Neural progenitor cell (in vitro differentiated cells): ENCODE results near the gene TCF4. TPM values are rescaled to one million over a fixed set of nuclear protein-coding genes. Genes with fewer than 3 reads are reported as not detected.

Experiments
- DNase-seq: peaks from one replicate; pipeline ENCODE4 v3.0.0-alpha.2; 2016; ENCODE audit warnings: low spot score
- H2AFZ ChIP-seq: fragments of 200-600 bp; sonication (generic); replicated peaks from 2 replicates; pipeline ENCODE4 v1.6.1; 2016; ENCODE audit warnings: antibody characterized with exemption
- H3F3A ChIP-seq: fragments of 200-600 bp; sonication (generic); 2 replicates; pipeline ENCODE4 v1.6.1; 2016; ENCODE audit warnings: antibody characterized with exemption, low read depth
- H3K27ac ChIP-seq: fragments of 200-600 bp; sonication (generic); 2 replicates; pipeline ENCODE4 v1.5.1; 2016; ENCODE audit warnings: mild to moderate bottlenecking
- H3K27me3 ChIP-seq: fragments of 200-600 bp; sonication (generic); 2 replicates; pipeline ENCODE4 v1.6.1; 2016; ENCODE audit warnings: mild to moderate bottlenecking, moderate library complexity
- H3K36me3 ChIP-seq: fragments of 200-600 bp; sonication (generic); 2 replicates; pipeline ENCODE4 v1.5.1; 2016
- H3K4me1 ChIP-seq: fragments of 200-600 bp; sonication (generic); 2 replicates; pipeline ENCODE4 v1.6.1; 2016; ENCODE audit warnings: mixed run types
- H3K4me2 ChIP-seq: fragments of 200-600 bp; sonication (generic); 2 replicates; pipeline ENCODE4 v1.6.1; 2016
- H3K4me3 ChIP-seq: fragments of 200-600 bp; sonication (generic); 2 replicates; pipeline ENCODE4 v1.5.1; 2016
- H3K79me2 ChIP-seq: fragments of 200-600 bp; sonication (generic); 2 replicates; pipeline ENCODE4 v1.6.1; 2016; ENCODE audit warnings: low read depth
- H3K9ac ChIP-seq: fragments of 200-600 bp; sonication (generic); 2 replicates; pipeline ENCODE4 v1.6.1; 2016
- H3K9me3 ChIP-seq: fragments of 200-600 bp; sonication (generic); 2 replicates; pipeline ENCODE4 v1.5.1; 2016; ENCODE audit warnings: low read depth
- H4K20me1 ChIP-seq: fragments of 200-600 bp; sonication (generic); 2 replicates; pipeline ENCODE4 v1.6.1; 2016; ENCODE audit warnings: low read depth
- H3K27ac Mint-ChIP-seq: 3 replicates; pipeline ENCODE4 v1.8.0; 2021; ENCODE audit warnings: mixed read lengths
- H3K27me3 Mint-ChIP-seq: 2 replicates; pipeline ENCODE4 v1.8.0; 2022; ENCODE audit warnings: low read depth, mild to moderate bottlenecking, inconsistent platforms, moderate library complexity, mixed read lengths; ENCODE audit not compliant: insufficient read depth
- H3K36me3 Mint-ChIP-seq: 3 replicates; pipeline ENCODE4 v1.8.0; 2021; ENCODE audit warnings: mixed read lengths
- H3K4me1 Mint-ChIP-seq: 3 replicates; pipeline ENCODE4 v1.8.0; 2021; ENCODE audit warnings: mixed read lengths
- H3K4me3 Mint-ChIP-seq: 3 replicates; pipeline ENCODE4 v1.8.0; 2021; ENCODE audit warnings: mild to moderate bottlenecking, moderate library complexity, mixed read lengths
- H3K9me3 Mint-ChIP-seq: 3 replicates; pipeline ENCODE4 v1.8.0; 2020; ENCODE audit warnings: mixed read lengths
- EZH2 ChIP-seq: fragments of 200-600 bp; sonication (generic); IDR thresholded peaks from 2 replicates; pipeline ENCODE4 v1.6.1; 2017; ENCODE audit warnings: antibody characterized with exemption, mild to moderate bottlenecking, moderate library complexity
- EZH2phosphoT487 ChIP-seq: fragments of 200-600 bp; sonication (generic); IDR thresholded peaks from 2 replicates; pipeline ENCODE4 v1.6.1; 2017; ENCODE audit warnings: antibody characterized with exemption
- total RNA-seq: library from RNA; depleted of rRNA; stranded (reverse); fragments of >200 nt; gene quantifications from 2 replicates; pipeline ENCODE4 v1.2.3, GENCODE V29; 2015; ENCODE audit warnings: low replicate concordance
- TF ChIP-seq, protein P1 (sequence below): fragments of 200-600 bp; sonication (generic); IDR thresholded peaks from 2 replicates; pipeline ENCODE4 v1.5.1; 2017; ENCODE audit warnings: antibody characterized with exemption, mild to moderate bottlenecking

The TCF4 gene
- total RNA-seq, 1 donor from 2014 or later = 161 TPM

DNA sequence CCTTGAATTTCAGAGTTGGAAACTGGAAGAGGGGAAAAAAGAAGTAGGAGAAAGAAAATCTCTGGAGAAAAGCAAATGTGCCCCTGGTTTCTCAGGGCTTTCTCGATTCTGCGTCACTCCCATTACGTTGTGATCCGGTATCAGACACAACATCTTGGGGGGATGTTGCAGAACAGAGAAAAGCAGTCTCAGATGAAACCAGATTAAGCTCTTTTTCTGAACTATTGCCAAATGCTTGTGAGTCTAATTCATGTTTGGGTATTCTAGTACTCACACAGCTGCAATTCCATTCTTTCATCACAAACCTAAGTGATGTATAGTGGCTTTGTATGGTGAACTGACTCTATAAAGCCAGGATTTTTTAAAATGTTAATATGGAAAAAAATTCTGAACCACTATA is 233.2 kb downstream of the TCF4 start:
- Mint-ChIP-seq H3K4me3 (no peak overlapping the region), H3K36me3 (peaks cover 17% of the 10 kb centered on the region), H3K27ac (no peak overlapping the region), H3K9me3 (peaks cover 2% of the 10 kb centered on the region), H3K4me1 (peaks cover 38% of the 10 kb centered on the region), H3K27me3 (no peaks in the 10 kb centered on the region)
- peaks cover 65% of the 10 kb centered on the region for H3K4me1 ChIP-seq
- peaks cover 38% of the 10 kb centered on the region for H4K20me1 ChIP-seq
- H3K79me2 ChIP-seq = peaks cover 80% of the 10 kb centered on the region
- H3K27ac ChIP-seq = no peak overlapping the region
- no peak for DNase-seq
- no peaks in the 10 kb centered on the region for H3K27me3 ChIP-seq
- no peaks in the 10 kb centered on the region for H3K9me3 ChIP-seq
- H2AFZ ChIP-seq = no peak overlapping the region
- no peak overlapping the region for H3K4me3 ChIP-seq
- H3K9ac ChIP-seq = no peak overlapping the region
- TF ChIP-seq, protein P1, sequence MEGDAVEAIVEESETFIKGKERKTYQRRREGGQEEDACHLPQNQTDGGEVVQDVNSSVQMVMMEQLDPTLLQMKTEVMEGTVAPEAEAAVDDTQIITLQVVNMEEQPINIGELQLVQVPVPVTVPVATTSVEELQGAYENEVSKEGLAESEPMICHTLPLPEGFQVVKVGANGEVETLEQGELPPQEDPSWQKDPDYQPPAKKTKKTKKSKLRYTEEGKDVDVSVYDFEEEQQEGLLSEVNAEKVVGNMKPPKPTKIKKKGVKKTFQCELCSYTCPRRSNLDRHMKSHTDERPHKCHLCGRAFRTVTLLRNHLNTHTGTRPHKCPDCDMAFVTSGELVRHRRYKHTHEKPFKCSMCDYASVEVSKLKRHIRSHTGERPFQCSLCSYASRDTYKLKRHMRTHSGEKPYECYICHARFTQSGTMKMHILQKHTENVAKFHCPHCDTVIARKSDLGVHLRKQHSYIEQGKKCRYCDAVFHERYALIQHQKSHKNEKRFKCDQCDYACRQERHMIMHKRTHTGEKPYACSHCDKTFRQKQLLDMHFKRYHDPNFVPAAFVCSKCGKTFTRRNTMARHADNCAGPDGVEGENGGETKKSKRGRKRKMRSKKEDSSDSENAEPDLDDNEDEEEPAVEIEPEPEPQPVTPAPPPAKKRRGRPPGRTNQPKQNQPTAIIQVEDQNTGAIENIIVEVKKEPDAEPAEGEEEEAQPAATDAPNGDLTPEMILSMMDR = no peak
- TF ChIP-seq EZH2 = no peak
- no peak for TF ChIP-seq EZH2phosphoT487
- H3K4me2 ChIP-seq = peak overlapping the region; percentile 1
- H3F3A ChIP-seq = peaks cover 30% of the 10 kb centered on the region
- H3K36me3 ChIP-seq = no peaks in the 10 kb centered on the region

DNA sequence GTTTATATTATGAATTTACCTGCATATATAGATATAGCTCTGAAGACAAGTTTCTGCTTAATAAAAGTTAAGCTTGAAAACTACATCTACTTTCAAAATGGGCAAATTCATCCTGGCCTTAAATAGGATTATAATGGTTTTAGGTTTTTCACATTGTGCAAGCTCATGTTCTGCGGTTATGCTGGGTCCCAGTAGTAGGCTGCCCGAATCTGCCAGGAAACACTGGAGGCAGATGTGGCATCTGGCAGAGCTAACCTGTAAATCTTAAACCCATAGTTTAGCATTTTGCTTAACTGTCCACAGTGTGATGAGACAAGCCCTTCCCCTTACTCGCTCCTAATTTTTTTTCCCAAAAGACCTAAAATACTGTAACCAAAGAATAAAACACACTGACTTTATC is 234.2 kb downstream of the TCF4 start:
- Mint-ChIP-seq H3K4me3 (no peak overlapping the region), H3K27ac (no peak overlapping the region), H3K9me3 (peaks cover 2% of the 10 kb centered on the region), H3K36me3 (peaks cover 12% of the 10 kb centered on the region), H3K4me1 (peaks cover 38% of the 10 kb centered on the region), H3K27me3 (no peaks in the 10 kb centered on the region)
- Histone ChIP-seq H3K36me3 (no peaks in the 10 kb centered on the region), H3K9ac (no peak overlapping the region), H2AFZ (no peak overlapping the region), H3K4me1 (peaks cover 67% of the 10 kb centered on the region), H3K4me3 (no peak overlapping the region), H4K20me1 (peaks cover 34% of the 10 kb centered on the region), H3K27me3 (no peaks in the 10 kb centered on the region), H3K79me2 (peaks cover 82% of the 10 kb centered on the region), H3F3A (peaks cover 30% of the 10 kb centered on the region), H3K4me2 (peak overlapping the region; percentile 77), H3K27ac (peak overlapping the region; percentile 76), H3K9me3 (no peaks in the 10 kb centered on the region)
- no peak for TF ChIP-seq EZH2phosphoT487
- no peak for TF ChIP-seq EZH2
- TF ChIP-seq, protein P1 = no peak
- DNase-seq = no peak

DNA sequence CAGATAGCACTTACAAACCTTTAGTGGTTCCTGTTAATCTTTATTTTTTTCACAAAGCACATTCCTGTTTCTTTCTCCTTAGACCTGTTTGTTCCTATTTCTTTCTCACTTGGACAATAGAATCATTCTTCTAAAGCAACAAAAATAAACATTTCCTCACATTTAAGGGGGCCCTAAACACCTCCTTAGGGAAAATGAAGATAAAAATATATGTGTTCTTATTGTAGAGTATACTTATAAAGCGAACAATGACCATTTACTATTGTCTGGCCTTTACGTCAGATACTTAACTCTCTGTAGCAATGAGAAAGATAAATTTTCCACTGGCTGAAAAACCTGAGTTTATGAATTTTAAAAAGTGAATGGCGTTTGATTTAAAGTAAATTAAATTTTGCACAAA is 234.6 kb downstream of the TCF4 start:
- H3K27me3 ChIP-seq = no peaks in the 10 kb centered on the region
- no peak overlapping the region for H2AFZ ChIP-seq
- Mint-ChIP-seq H3K9me3 (peaks cover 2% of the 10 kb centered on the region), H3K4me1 (peaks cover 38% of the 10 kb centered on the region), H3K27me3 (no peaks in the 10 kb centered on the region), H3K27ac (no peak overlapping the region), H3K4me3 (no peak overlapping the region), H3K36me3 (peaks cover 12% of the 10 kb centered on the region)
- H3K79me2 ChIP-seq = peaks cover 87% of the 10 kb centered on the region
- H3K9me3 ChIP-seq = no peaks in the 10 kb centered on the region
- peaks cover 34% of the 10 kb centered on the region for H4K20me1 ChIP-seq
- TF ChIP-seq EZH2phosphoT487 = no peak
- TF ChIP-seq, protein P1 = no peak
- no peak for TF ChIP-seq EZH2
- no peaks in the 10 kb centered on the region for H3K36me3 ChIP-seq
- no peak overlapping the region for H3K4me3 ChIP-seq
- peak overlapping the region; percentile 77 for H3K4me2 ChIP-seq
- H3K9ac ChIP-seq = no peak overlapping the region
- peaks cover 67% of the 10 kb centered on the region for H3K4me1 ChIP-seq
- peak overlapping the region; percentile 76 for H3K27ac ChIP-seq
- H3F3A ChIP-seq = peaks cover 30% of the 10 kb centered on the region
- no peak for DNase-seq
